Activated naive CD8-positive, alpha-beta T cell treated with anti-CD3 and anti-CD28 coated beads, Interleukin-2, amount 10 ng/mL, durations not matched to agents 7 days and 5 days (primary cell): ENCODE data around the gene TMTC3. TPM values are rescaled to one million over a fixed set of nuclear protein-coding genes. Genes with fewer than 3 reads are reported as not detected.
"Not testable (repeated sequence)": the region's sequence is repeated elsewhere in the genome, so short reads cannot be mapped to it uniquely, and the experiment has no call there.

Experiments used
- ATAC-seq: fragments of 150-1000 bp; cut with Tn5 transposase; one replicate; pipeline ENCODE4 v1.10.0; 2021; ENCODE audit warnings: low read depth, moderate library complexity
- POLR2A ChIA-PET: fragments of 350-600 bp; sonication (Branson Sonifier 250); formaldehyde crosslinking; loops from one replicate; lab custom pipeline; 2021; ENCODE audit warnings: antibody characterized with exemption; lab: Charles Lee
- DNase-seq: peaks from one replicate; pipeline ENCODE4 v3.0.0; 2021
- H3K27ac Mint-ChIP-seq: one replicate; pipeline ENCODE4 v1.8.0; 2022; ENCODE audit warnings: mild to moderate bottlenecking, mixed read lengths
- H3K27me3 Mint-ChIP-seq: one replicate; pipeline ENCODE4 v1.8.0; 2022; ENCODE audit warnings: mild to moderate bottlenecking, moderate library complexity, mixed read lengths
- H3K36me3 Mint-ChIP-seq: one replicate; pipeline ENCODE4 v1.8.0; 2021; ENCODE audit warnings: mild to moderate bottlenecking, mixed read lengths
- H3K4me1 Mint-ChIP-seq: one replicate; pipeline ENCODE4 v1.8.0; 2021; ENCODE audit warnings: mixed read lengths
- H3K4me3 Mint-ChIP-seq: one replicate; pipeline ENCODE4 v1.8.0; 2022; ENCODE audit warnings: mild to moderate bottlenecking, moderate library complexity, mixed read lengths
- H3K9me3 Mint-ChIP-seq: one replicate; pipeline ENCODE4 v1.8.0; 2021; ENCODE audit warnings: mixed read lengths
- total RNA-seq, 2 experiments: library from RNA; stranded (reverse); gene quantifications; one replicate each; pipeline ENCODE4 v1.2.3, GENCODE V29; 2021

The TMTC3 gene
- total RNA-seq, 2 experiments from 2014 or later: 6.7 to 8.2 TPM

DNA sequence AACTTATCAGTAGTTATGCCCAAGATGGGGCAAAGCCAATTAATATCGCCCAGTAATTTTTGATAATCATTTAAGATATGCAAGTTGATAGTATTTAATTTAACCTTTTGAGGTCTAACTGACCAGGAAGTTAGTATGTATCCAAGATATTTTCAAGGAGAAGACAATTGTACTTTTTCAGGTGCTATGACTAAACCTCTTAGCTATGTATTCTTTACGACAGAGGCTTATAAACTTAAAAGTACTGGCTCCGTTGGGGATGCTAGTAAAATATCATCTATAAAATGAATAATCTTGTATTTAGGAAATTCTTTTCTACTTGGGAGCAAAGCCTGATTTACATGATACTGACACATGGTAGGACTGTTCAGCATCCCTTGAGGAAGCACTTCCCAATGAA lies 40.3 kb downstream of the TMTC3 start:
- H3K9me3 Mint-ChIP-seq: peaks cover 2% of the 10 kb centered on the region
- no peaks in the 10 kb centered on the region for H3K4me1 Mint-ChIP-seq
- POLR2A ChIA-PET: no interaction called here
- no peak overlapping the region for H3K27ac Mint-ChIP-seq
- DNase-seq (no peak), ATAC-seq (no peak)
- H3K36me3 Mint-ChIP-seq: peaks cover 27% of the 10 kb centered on the region
- no peak overlapping the region for H3K4me3 Mint-ChIP-seq
- no peaks in the 10 kb centered on the region for H3K27me3 Mint-ChIP-seq

- Mint-ChIP-seq H3K4me3 (no peak overlapping the region), H3K36me3 (peaks cover 20% of the 10 kb centered on the region), H3K4me1 (no peaks in the 10 kb centered on the region), H3K27me3 (no peaks in the 10 kb centered on the region), H3K9me3 (peaks cover 2% of the 10 kb centered on the region), H3K27ac (no peak overlapping the region)
- POLR2A ChIA-PET: no interaction called here
- ATAC-seq (no peak), DNase-seq (no peak)
Measured at GRCh38 chr12:88184196-88184595, 42.1 kb downstream of the TMTC3 start.

DNA sequence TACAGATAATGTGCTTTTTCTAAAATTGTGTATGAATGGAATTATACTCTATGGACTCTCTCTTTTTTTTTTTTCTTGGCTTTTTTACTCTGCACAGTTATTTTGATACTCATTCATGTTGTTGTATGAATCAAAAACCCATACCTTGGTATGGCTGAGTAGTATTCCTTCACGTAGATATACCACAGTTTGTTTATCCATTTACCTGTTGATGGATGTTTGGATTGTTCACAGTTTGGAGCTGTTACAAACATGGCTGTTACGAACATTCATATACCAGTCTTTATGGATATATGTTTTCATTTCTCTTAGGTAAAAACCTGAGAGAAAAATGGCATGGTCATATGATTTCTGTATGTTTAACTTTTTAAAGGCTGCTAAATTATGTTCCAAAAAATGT lies 43.2 kb downstream of the TMTC3 start:
- DNase-seq (no peak), ATAC-seq (no peak)
- POLR2A ChIA-PET: no interaction called here
- peaks cover 2% of the 10 kb centered on the region for H3K9me3 Mint-ChIP-seq
- H3K4me1 Mint-ChIP-seq: no peaks in the 10 kb centered on the region
- H3K36me3 Mint-ChIP-seq: peaks cover 15% of the 10 kb centered on the region
- no peaks in the 10 kb centered on the region for H3K27me3 Mint-ChIP-seq
- H3K4me3 Mint-ChIP-seq: no peak overlapping the region
- H3K27ac Mint-ChIP-seq: no peak overlapping the region

DNA sequence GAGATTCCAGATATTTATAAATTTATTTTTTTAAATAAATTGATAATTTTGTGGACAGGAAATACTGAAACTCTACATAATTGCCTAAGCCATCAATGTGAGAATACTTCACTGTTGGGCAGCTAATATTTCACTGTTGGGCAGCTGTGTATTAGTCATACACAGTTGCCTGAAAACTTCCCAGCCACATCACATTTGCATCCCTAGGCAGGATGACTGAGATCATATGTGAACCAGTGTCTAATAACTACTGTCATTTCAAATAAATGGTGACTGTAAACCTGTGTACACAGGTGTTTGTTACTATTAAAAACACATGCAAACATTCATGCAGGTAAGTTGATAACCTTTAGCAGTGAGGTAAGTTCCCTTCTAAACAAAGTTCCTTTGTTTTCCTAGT lies 43.9 kb downstream of the TMTC3 start:
- Mint-ChIP-seq H3K27me3 (no peaks in the 10 kb centered on the region), H3K36me3 (peaks cover 9% of the 10 kb centered on the region), H3K27ac (no peak overlapping the region), H3K4me3 (no peak overlapping the region), H3K9me3 (peaks cover 2% of the 10 kb centered on the region), H3K4me1 (no peaks in the 10 kb centered on the region)
- DNase-seq (no peak), ATAC-seq (no peak)
- POLR2A ChIA-PET: no interaction called here

GRCh38 chr12:88187571-88187970 lies 45.5 kb downstream of the TMTC3 start:
- no peak for DNase-seq

GRCh38 chr12:88188180-88188579 lies 46.1 kb downstream of the TMTC3 start:
- Mint-ChIP-seq H3K27me3 (no peaks in the 10 kb centered on the region), H3K27ac (no peak overlapping the region), H3K36me3 (peaks cover 6% of the 10 kb centered on the region), H3K4me3 (no peak overlapping the region), H3K4me1 (no peaks in the 10 kb centered on the region), H3K9me3 (no peaks in the 10 kb centered on the region)
- POLR2A ChIA-PET: no interaction called here
- DNase-seq: no peak
- no peak for ATAC-seq

More at GRCh38 chr12:88187571-88187970, 45.5 kb downstream of the TMTC3 start:
- peaks cover 6% of the 10 kb centered on the region for H3K36me3 Mint-ChIP-seq
- POLR2A ChIA-PET: no interaction called here
- no peak overlapping the region for H3K4me3 Mint-ChIP-seq
- no peaks in the 10 kb centered on the region for H3K9me3 Mint-ChIP-seq
- no peak overlapping the region for H3K27ac Mint-ChIP-seq
- no peaks in the 10 kb centered on the region for H3K4me1 Mint-ChIP-seq
- no peak for ATAC-seq
- no peaks in the 10 kb centered on the region for H3K27me3 Mint-ChIP-seq

DNA sequence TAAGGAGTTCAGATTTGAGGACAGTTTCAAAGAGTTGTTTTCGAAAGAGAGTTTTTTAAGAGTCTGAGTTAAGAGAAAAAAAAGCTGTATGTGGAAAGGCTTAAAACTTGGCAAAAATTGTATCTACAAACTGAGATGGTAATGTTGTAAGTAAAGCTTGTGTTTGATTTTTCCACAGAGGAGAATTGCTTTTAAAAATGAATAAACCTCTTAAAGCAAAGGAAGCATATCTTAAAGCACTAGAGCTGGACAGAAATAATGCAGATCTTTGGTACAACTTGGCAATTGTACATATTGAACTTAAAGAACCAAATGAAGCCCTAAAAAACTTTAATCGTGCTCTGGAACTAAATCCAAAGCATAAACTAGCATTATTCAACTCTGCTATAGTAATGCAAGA lies 50.3 kb downstream of the TMTC3 start:
- no peaks in the 10 kb centered on the region for H3K9me3 Mint-ChIP-seq
- POLR2A ChIA-PET: no interaction called here
- no peaks in the 10 kb centered on the region for H3K4me1 Mint-ChIP-seq
- H3K36me3 Mint-ChIP-seq: peaks cover 6% of the 10 kb centered on the region
- no peak overlapping the region for H3K27ac Mint-ChIP-seq
- H3K27me3 Mint-ChIP-seq: no peaks in the 10 kb centered on the region
- DNase-seq: no peak
- H3K4me3 Mint-ChIP-seq: no peak overlapping the region
- no peak for ATAC-seq

GRCh38 chr12:88194868-88195267 lies 52.8 kb downstream of the TMTC3 start:
- POLR2A ChIA-PET: no interaction called here
- DNase-seq (no peak), ATAC-seq (no peak)
- H3K27ac Mint-ChIP-seq: no peak overlapping the region
- H3K9me3 Mint-ChIP-seq: no peaks in the 10 kb centered on the region
- H3K4me3 Mint-ChIP-seq: no peak overlapping the region
- H3K27me3 Mint-ChIP-seq: no peaks in the 10 kb centered on the region
- peaks cover 8% of the 10 kb centered on the region for H3K36me3 Mint-ChIP-seq
- no peaks in the 10 kb centered on the region for H3K4me1 Mint-ChIP-seq

GRCh38 chr12:88200029-88200428 lies 57.9 kb downstream of the TMTC3 start:
- ATAC-seq (no peak), DNase-seq (no peak)
- peaks cover 5% of the 10 kb centered on the region for H3K36me3 Mint-ChIP-seq
- no peaks in the 10 kb centered on the region for H3K4me1 Mint-ChIP-seq
- no peak overlapping the region for H3K4me3 Mint-ChIP-seq
- POLR2A ChIA-PET: no interaction called here
- H3K27me3 Mint-ChIP-seq: peaks cover 1% of the 10 kb centered on the region
- H3K27ac Mint-ChIP-seq: no peak overlapping the region
- peaks cover 3% of the 10 kb centered on the region for H3K9me3 Mint-ChIP-seq

DNA sequence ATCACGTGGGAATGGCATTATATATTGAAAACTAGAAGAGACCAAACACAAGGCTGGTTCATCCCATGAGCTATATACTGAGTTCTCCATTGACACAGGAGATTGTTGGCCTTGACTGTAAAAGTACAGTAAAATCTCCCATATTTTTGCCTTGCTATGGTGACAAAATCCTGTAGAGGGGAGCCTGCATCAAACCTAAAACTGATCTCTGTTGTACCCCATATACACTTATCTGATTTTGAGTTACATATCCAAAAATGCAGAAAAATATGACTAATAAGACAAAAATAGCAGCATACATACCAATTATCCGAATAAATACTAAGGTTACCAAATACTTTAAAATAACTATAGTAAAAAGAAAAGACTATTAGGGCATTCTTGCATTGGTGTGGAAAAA lies 60.4 kb downstream of the TMTC3 start:
- Mint-ChIP-seq H3K36me3 (peaks cover 2% of the 10 kb centered on the region), H3K4me3 (no peak overlapping the region), H3K27me3 (peaks cover 1% of the 10 kb centered on the region), H3K27ac (no peak overlapping the region), H3K4me1 (no peaks in the 10 kb centered on the region), H3K9me3 (peaks cover 8% of the 10 kb centered on the region)
- POLR2A ChIA-PET: no interaction called here
- DNase-seq: no peak
- ATAC-seq: no peak

DNA sequence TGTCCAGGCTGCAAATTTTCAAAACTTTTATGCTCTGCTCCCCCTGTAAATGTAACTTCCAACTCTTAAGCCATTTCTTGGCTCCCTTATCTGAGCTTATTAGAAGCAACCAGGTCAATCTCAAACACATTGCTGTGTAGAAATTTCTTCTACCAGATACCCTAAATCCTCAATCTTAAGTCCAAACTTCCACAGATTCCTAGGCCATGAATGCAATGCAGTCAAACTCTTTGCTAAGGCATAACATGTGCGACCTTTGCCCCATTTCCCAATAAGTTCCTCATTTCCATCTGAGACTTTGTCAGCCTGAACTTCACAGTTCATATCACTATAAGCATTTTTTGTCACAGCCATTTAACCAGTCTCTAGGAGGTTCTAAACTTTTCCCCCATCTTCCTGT lies 64.5 kb downstream of the TMTC3 start:
- Mint-ChIP-seq H3K4me3 (no peak overlapping the region), H3K27ac (no peak overlapping the region), H3K4me1 (no peaks in the 10 kb centered on the region), H3K27me3 (peaks cover 1% of the 10 kb centered on the region), H3K36me3 (no peaks in the 10 kb centered on the region), H3K9me3 (peaks cover 14% of the 10 kb centered on the region)
- ATAC-seq (no peak), DNase-seq (no peak)
- POLR2A ChIA-PET: no interaction called here

DNA sequence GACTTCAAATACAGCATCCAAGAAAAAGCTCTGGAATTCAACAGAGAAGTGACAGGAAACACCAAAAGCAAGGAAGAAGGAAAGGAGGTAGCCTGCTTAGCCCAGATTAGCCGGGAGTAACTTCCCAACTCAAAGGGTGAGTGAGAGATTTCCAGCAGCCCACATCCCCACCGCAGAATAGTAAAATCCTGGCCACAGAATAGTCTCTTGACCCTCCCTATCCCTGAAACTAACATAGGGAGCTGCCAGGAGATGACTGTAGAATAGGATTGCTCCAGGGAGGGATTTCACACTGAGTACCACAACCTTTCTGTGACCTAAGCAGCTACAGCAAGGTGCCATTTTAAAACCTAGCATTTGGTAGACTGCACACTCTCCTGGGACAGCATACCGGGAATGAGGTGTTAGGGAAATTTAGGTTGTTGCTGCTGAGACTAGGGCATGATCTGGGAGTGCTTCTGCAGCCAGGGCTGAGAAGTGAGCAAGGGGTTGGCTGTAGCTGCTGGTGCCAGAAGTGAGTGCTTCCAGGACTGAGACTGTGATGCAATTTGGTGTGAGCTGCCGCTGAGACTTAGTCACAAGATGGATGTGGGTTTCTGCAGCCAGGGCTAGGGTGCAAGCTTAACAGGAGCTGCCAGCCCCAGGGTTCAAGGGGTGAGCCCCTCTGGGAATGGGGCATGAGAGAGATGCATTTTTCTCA lies 66.0 kb downstream of the TMTC3 start:
- no peak overlapping the region for H3K27ac Mint-ChIP-seq
- peaks cover 14% of the 10 kb centered on the region for H3K9me3 Mint-ChIP-seq
- no peaks in the 10 kb centered on the region for H3K27me3 Mint-ChIP-seq
- no peaks in the 10 kb centered on the region for H3K36me3 Mint-ChIP-seq
- no peak for ATAC-seq
- no peak for DNase-seq
- POLR2A ChIA-PET: no interaction called here
- no peaks in the 10 kb centered on the region for H3K4me1 Mint-ChIP-seq
- H3K4me3 Mint-ChIP-seq: no peak overlapping the region

DNA sequence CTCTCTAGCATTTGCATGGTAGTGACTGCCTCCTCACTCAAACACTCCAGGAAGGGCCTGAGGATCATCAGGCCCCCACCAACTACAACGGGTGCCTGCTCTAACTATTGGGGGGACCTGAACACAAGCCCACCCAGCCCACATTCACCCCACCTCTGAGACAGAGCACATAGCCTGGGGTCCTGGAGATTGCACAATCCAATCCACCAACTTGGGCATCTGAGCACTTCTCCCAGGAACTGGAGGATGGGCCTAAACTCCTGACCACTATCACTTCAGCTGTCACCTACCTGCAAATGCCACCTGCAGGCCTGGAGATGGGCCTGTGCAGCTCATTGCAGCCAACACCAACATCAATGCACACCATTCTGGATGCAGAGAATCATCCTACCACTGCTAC lies 66.6 kb downstream of the TMTC3 start:
- ATAC-seq (no peak), DNase-seq (no peak)
- Mint-ChIP-seq H3K4me1 (no peaks in the 10 kb centered on the region), H3K27me3 (no peaks in the 10 kb centered on the region), H3K27ac (no peak overlapping the region), H3K4me3 (no peak overlapping the region), H3K36me3 (no peaks in the 10 kb centered on the region), H3K9me3 (peaks cover 14% of the 10 kb centered on the region)
- POLR2A ChIA-PET: no interaction called here

GRCh38 chr12:88210311-88210710 lies 68.2 kb downstream of the TMTC3 start:
- DNase-seq, H3K27me3 Mint-ChIP-seq, POLR2A ChIA-PET, H3K36me3 Mint-ChIP-seq, H3K4me3 Mint-ChIP-seq, H3K27ac Mint-ChIP-seq, ATAC-seq, H3K4me1 Mint-ChIP-seq: not testable (repeated sequence)
- H3K9me3 Mint-ChIP-seq: peaks cover 14% of the 10 kb centered on the region
